D341Med (cell line): Measurements from ENCODE around the gene KDM4C.

ENCODE experiments used
- DNase-seq: peaks from one replicate; pipeline ENCODE4 v3.0.0; 2012; ENCODE audit warnings: low spot score

The KDM4C gene

DNA sequence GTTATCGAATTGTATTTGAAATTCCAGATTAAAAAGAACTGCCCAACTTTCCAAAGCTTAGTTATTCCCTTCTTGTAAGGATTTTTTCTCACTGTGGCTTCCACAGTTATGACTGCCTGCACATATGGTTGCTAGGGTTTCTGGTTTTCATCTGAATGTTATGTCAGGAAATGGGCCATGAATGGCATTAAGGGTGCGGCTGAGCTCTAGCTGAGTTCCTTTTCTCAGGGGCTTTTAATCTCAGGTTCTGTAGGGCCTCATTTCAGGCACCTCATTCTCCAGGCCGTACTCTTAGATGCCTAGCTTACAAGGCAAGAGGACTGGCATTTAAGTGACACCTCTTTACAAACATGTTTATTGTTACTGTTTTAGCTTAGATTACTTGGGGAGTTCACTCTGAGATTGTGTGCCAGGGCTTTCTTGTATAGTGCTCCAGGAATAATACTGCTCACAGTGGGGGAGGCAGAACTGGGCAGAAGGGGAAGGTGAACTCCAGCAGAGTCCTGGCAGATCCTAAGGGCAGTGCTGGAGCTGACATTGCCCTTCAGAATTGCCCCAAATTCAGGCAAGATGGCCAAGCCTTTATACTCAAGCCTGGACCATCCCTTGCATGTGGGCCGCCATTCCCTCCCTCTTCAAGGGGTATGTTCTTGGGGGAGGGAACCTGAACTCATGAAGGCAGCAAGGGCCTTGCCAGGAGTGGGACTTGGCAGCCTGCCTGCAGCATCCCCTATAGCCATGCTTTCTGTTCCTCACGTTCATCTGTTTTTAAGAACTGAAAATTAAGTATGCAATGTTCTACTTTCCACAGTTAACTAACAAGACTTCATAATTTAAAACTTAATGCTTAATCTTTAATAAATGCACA is 111.5 kb downstream of the KDM4C start:
- no peak for DNase-seq

DNA sequence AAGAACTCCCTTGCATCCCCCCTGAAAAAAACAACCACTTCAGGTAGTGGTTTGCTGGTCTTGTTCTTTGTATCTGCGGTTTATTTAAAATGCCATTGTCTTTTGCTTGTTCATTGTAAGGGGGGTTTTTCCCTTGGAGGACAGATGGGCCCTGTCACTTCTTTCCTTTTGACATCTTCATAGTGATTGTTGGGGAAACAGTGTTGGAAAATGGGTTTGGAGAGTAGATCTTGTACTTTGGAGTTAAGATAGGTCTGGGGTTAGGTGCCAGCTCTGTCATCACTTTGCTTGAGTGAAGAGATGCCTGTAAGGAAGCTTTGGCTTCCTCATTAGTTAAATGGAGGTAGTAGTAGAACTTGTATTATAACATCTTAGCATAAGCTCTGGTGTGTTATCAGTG is 112.4 kb downstream of the KDM4C start:
- no peak for DNase-seq

DNA sequence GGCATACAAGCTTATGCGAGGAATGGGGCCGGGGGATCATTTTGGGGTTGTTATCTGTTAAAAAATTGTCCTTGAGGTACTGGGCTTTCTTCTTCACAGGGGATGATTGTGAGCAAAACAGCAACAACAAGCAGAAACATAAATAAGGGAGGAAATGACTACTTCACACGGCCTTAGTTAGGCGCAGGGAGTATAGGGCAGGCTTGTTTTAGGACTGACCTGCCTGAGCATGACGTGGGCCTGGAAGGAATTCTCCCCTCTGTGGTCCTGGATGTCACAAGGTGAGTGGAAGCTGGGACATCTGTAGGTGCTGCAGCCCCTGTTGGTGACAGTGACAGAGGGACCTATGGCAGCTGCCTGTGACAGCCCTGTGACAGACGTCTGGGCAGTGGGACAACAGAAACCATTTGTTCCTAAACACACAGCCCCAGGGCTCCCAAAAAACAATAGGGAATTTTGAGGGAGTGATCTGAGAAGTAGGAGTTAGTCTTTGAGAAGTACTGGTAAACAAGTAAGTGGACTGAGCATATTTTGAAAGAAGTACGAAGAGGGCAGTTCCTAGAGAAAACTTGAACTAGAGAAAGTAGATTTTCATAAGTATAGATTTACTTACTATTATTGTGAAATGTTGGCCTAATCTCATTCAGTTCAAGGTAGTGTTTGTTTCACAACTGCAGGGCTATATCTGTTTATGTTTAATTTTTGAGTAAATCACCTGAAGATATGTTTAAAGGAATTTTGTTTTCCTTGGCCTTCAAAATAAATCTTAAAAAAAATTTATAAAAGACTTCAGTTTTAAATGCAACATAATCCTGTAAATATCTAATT is 113.1 kb downstream of the KDM4C start:
- no peak for DNase-seq

DNA sequence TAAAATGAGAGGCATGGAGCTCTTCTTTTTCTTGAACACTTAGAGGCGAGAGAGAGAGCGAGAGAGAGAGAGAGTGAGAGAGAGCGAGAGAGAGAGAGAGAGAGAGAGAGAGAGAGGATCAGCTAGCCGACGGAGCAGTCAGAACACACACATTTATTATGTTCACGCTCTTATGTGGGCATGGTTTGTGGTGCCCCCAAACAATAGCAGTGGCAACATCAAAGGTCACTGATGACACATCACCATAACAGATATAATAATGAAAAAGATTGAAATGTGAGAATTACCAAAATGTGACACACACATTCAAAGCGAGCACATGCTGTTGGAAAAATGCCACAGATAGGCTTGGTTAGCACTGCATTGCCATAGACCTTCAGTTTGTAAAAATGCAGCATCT is 116.1 kb downstream of the KDM4C start:
- no peak for DNase-seq

DNA sequence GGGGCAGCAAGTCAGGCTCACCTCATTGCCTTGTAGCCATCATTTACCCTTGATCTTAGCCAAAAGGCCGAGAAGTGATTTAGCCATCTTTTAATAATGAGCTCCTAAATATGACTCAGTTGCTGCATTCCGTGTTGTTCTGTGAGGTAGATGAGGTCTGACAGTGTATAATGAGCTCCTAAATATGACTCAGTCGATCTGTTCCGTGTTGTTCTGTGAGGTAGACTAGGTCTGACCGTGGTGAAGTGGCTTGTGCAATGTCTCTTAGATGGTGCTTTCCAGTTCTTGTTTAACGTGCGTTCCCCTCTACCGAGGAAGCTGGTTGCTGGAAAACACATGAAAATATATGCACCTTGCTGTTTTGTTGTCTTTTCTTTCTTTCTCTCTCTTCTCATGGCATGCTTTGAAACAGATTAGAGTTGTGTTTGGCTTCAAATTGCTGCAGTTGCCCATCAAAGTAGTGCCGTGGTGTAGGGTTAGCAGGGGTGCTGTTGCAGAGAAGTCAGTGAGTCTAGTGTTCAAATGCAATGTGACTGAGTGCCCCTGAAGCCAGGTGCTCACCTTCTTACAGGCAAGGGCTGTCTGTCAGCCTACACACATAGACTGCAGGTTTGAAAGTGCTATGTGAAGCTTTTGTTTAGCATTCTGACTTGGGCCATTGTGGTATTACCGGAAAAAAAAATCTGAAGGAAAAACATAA is 118.6 kb downstream of the KDM4C start:
- no peak for DNase-seq

DNA sequence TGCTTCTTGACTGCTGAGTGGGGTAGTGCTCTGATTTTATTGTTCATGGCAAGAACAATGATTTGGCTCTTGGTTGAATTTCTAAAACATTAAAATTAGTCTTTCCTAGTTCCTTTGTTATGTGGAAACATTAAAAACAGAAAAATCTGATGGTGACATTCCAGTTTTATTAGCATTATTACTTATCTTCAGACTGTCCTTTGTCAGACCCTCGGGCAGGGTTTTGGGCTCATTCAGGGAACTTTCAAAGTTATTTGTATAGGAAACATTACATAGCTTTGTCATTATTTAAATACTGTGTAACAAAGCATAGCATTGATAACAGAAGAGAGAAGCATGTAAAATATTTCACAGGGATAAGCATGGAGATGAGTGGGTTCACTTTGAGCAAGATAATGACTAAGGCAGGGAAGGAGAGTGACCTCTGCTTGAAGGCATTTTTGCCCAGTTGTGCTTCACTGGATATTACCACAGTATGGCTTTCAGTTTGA is 119.9 kb downstream of the KDM4C start:
- DNase-seq, result no peak

DNA sequence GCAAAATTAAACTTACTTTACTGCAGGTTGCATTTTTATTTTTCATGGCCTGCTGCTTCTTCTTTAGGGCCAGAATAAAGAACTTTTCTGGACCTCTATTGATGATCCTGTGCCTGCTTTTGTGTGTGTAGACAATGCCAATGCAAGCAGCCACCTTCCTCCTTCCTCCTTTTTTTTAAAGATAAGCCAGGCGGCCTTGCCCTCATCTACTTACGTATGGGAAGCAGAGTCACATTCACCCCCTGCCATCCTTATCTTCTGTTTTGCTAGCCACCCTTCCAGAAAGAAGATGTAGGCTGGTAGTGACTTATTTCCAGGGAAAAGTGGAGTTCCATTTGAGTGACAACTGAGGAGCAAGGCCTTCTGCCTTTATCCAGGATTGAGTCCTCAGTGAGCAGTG is 122.9 kb downstream of the KDM4C start:
- DNase-seq, result no peak

DNA sequence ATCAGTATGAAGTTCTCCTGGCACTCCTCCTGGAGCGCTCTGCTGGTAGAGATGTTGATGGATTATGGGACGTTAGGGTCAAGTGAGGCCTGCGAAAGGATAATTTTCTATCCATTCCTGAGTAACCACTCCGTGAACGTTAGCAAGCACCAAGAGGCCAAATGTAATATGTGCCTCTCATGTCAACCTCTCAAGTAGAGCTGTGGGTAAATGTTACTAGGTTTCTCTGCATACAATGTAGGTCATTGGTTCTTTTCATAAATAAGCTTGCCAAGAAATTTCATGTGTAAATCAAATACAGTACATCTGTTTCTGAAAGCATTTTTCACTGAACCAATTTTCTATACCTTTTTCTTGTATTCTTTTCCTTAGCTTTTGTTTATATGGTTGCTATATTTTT is 126.3 kb downstream of the KDM4C start:
- no peak for DNase-seq

DNA sequence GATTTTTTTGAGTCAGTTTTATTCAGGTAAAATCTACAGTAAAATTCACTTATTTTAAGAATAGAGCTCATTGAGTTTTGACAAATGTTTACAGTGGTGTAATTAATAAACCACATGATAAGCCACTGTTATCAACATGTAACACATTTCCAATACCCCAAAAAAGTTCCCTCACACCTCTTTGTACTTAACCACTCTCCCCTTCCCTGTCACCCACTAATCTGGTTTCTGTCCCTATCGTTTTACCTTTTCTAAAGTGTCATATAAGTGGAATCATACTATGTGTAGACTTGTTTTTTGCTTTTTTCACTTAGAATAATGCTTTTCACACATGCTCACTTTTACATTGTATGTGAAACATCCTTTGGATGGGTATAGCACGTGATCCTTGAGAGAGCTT is 127.2 kb downstream of the KDM4C start:
- DNase-seq, result no peak

DNA sequence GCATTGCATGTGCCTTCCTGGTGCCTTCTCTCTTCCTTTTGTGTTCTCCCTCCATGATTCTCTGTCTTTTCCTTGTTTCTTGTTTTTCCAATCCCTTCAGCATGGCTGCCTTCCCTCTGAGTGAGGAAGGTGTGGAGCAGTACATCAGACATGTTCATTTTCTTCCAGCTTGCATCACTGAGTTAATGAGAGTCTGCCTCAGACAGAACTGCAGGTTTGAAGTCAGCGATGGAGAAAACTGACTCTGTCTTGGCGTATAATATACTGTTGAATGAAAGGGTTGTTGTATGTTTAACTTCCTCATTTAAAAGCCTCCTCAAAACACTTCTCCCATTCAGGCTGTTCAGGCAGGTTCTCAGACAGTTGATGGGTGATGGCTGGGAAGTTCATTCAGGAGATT is 129.3 kb downstream of the KDM4C start:
- DNase-seq, result no peak

DNA sequence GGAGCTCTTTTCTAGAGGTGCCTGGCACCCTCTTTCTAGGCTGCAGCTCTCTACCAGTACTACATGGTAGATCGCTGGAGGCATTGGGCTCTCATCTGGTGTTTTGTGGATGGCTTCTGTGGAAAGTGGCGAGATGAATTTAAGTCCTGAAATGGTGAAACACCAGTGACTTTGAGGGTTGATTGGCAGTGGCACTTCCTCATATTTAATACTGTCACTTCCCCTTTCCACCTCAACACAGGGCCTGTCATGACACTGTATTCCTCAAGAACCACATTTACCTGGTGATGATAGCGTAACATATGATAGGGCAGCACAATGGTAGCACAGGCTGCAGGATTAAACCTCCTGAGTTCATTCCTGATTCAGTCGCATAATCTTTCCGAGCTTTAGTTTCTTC is 132.1 kb downstream of the KDM4C start:
- no peak for DNase-seq

DNA sequence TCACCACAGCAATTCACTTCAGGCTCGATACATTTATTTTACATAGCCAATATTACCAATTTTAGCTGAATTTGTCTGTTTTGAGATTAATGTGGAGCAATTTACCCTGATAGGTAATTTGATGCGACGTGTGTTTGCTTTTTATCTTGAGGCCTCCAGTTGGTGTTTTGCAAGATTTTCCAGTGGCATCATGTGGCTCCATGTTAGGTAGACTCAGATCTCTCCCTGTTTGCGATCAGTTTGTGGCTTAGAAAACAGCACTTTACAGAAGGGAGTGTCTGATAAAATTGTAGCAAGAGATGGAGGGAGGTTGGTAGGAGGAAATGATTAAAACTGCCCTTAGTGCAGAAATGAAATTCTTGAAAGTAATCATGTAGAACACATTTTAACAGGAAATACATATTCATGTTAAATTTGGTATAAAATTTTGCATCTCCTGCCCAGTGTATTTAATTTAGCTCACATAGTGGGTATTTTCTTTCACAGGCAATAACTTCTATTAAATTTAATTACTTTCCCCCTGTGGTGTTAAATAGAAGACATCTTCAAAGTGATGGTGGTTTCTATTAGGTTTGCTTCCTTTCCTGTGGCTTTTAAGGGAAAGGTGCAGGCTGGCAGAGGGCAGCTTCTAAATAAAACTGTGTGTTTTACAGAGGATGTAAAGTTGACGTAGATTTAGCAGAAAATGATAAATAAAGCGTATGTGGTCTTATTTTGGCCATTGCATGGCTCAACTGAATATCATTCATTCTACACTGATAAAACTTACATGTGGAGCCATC is 135.8 kb downstream of the KDM4C start:
- DNase-seq, result no peak

DNA sequence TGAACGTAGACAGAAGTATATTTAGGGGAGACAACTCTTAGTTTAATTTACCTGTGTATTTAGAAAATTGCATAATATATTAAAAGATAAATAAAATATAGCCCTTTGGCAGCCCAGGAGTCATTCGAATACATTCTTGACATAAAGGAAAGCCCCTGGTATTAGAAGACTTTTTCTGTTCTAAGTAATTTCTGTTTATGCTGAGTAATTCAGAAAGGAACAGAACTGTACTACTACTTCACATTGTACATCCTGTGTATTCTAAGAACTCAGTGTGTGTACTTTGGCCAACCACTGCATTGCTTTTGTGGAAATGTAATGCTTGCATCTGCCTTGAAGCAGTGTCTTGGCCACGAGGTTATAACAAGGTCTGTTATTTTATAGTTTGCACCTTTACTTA is 136.4 kb downstream of the KDM4C start:
- DNase-seq, result no peak

DNA sequence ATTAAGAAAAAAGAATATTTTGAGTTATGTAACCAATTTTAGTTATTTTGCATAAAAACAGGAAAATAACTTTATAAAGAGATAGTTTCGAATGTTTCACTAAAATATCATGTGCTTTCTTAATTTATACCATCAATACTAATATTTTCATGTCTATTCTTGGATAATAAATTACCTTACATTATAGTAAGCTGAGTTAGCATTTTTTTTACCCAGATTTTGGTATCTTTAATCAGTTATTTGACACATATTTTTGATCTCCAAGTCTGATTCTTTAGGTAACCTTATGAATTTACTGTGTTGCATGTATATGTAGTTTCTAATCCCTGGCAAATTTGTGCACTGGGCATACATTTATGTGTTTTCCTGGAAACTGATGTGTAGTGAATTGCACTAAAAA is 138.0 kb downstream of the KDM4C start:
- no peak for DNase-seq

DNA sequence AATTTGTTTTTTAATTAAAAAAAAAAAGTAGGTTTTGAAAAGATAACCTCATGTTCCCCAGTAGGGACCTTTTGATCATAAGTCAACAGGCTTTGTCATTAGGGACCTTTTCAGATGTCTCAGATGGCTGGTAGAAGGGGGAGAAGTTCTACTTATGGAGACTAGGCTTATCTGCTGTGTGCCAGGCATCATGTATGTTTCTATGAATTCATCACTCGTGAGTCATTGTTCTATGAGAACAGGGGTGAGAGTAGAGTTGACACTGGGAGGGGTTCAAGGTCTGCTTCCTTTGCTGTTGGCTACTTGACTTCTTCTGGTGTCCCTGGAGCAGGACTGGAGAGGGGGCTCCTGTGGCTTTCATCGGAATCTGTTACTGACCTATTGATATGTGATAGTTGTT is 138.8 kb downstream of the KDM4C start:
- no peak for DNase-seq

DNA sequence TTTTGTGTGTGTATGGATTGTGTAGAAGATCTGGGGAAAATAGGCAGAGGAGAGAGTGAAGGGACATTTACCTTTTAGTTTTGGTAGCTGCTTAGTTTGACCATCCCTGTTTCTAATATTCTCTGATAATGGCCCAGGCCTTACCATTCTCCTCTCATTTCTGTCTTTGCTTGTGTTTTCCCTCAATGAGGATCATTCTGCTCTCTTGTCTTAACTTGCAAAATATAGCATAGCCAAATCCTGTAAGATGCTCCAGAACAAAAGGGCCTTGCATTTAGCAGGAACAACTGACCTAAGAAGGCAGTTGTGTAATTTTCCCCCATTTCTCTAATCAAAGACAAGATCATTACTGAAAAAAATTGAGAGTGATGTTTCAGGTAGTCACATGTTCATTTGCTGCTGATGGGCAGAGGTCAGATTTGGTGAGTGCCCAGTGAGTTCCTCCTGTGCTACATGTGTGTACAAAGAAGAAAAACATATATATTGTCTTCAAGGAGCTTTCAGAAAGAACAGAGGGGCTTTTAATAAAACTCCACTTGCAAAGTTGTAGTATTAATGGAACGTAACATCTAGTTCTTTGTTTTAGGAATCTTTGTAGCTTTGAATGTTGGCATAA is 139.5 kb downstream of the KDM4C start:
- no peak for DNase-seq

DNA sequence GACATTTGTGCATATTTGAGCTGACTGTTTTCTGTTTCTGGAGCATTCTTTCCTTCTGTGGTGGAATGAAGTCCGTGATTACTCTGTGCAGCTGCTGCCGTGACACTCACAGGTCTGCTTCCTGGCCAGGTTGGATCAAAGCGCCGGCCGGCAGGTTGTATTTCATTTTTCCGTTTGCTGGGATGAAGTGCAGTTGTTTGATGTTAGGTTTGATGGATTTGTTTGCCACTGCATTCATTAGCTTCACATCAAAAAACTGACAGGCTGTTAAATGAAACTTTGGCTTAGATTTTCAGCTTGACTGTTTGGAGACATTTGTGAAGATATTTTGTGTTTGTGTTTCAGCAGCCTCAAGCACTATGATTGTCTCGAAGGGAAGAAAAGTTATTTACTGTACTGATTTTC is 140.1 kb downstream of the KDM4C start:
- no peak for DNase-seq

DNA sequence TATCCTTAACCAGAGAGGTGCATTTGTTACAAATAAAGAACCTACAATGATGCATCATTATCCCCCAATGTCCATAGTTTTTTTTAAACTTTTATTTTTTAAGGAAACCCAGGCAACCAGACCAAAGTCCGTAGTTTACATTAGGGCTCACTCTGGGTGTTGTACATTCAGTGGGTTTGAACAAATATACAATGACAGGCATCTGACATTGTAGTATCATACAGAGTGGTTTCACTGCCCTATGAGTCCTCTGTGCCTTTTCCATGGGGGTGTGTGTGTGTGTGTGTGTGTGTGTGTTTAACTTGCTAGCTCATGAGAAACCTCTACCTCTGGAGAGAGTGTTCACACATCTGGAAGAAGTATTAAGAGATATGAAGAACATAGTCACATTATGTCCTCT is 141.5 kb downstream of the KDM4C start:
- no peak for DNase-seq

DNA sequence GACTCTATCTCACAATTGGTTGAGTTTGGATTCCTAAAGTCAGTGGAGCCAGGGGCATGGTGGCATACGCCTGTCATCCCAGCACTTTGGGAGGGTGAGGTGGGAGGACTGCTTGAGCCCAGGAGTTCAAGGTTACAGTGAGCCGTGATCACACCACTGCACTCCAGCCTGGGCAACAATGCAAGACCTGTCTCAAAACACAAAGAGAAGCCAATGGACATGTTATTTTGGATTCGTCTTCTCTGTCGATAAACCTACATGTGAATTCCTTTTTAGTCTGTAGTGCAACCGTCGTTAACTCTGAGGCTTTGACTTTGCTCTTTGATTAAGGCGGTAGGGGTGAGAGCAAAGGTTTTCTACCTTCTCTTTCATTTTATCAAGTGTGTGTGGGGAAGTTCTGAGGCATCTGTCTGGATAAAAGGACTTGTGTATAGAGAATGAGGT is 142.7 kb downstream of the KDM4C start:
- no peak for DNase-seq

DNA sequence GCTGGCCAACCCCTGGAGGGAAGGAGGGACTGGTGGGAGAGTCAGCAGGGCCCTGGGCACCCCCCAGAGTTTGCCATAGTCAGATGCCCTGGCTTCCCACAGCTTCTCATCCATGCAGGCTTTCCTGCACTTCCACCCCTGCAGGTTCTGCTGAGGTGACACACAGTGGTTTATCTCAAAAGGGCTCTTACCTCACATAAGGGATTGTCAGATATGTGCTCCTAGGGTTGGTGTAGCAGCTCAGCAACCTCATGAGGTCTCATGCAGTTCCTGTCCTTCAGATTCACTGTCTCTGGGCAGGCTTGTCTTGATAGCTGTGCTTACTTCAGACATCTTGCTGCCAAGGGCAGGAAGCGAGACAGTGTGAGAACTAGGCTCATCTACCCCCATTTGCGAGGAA is 143.4 kb downstream of the KDM4C start:
- DNase-seq, result no peak

DNA sequence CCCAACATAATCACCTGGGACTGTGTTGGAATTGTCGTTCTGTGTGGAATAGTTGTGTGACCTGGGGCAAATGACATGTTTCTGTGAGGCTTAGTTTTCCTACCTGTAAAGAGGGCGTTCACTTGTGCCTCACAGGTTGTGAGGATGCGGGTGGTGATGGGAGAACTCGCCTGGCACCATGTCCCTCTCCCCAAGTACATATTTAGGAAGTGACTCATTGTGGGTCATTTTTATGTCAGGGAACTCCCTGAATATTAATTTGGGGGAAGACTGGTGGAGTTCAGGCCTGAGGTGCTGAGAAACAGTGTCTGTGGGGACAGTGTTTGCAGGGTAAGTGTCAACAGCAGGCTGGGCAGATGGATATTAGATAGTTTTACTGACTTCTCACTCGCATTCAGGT is 144.7 kb downstream of the KDM4C start:
- DNase-seq, result no peak
